Left colon (tissue), 2 donors: ENCODE results near the gene PCDHAC1. TPM values are rescaled to one million over a fixed set of nuclear protein-coding genes. Genes with fewer than 3 reads are reported as not detected.

Experiments
- ATAC-seq: fragments of 200-7000 bp; cut with Tn5 transposase; one replicate; pipeline ENCODE4 v1.9.1; 2020; ENCODE audit warnings: mild to moderate bottlenecking, moderate library complexity
- DNase-seq, 2 donors: peaks; one replicate each; pipeline ENCODE4 v3.0.0-alpha.2; 2020
- intact Hi-C, 2 donors: fragments of 100-400 bp; cut with DNase I in 1 of 2; cut with micrococcal nuclease in 1 of 2; formaldehyde crosslinking; loops; one replicate each; pipeline versions ENCODE4 v1.11.2 to v1.14.0; 2022; cut with DNase I, micrococcal nuclease
- total RNA-seq, 2 donors: library from RNA; stranded (reverse); fragmentation: NEBNext Ultra II Directional; extraction: Animal tissue kit (Norgen Biotek cat#: 25700); gene quantifications; one replicate each; pipeline ENCODE4 v1.2.1, GENCODE V29; 2021
- donor health status: DM: no; HTN: no; CAD: no.
- donor health status: DM: yes; HTN: yes; CAD: no.

PCDHAC1 gene
- total RNA-seq, 2 donors from 2014 or later = 0.15 to 0.28 TPM

GRCh38 chr5:140966293-140967225, 40.5 kb downstream of the PCDHAC1 start, which contains the start of gene PCDHAC2:
PCDHAC2 (plus strand) TSS chr5:140966476; CDS start chr5:140966767, 291 bp downstream.
- intact Hi-C loops = no loop called here
- ATAC-seq (peak; percentile 48), DNase-seq (peak in 1 of 2 donors; percentile 4)

DNA sequence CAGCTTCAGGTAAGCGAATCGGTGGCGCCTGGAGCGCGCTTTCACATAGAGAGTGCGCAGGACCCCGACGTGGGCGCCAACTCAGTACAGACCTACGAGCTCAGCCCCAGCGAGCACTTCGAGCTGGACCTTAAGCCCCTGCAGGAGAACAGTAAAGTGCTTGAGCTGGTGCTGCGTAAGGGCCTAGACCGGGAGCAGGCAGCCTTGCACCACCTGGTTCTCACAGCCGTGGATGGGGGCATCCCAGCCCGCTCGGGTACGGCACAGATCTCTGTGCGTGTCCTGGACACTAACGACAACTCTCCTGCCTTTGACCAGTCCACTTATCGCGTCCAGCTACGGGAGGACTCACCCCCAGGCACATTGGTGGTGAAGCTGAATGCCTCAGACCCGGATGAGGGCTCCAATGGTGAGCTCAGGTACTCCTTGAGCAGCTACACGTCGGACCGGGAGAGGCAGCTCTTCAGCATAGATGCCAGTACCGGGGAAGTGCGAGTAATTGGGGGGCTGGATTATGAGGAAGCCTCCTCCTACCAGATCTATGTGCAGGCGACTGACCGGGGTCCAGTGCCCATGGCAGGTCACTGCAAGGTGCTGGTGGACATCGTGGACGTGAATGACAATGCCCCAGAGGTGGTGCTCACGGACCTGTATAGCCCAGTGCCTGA, 41.3 kb downstream of the PCDHAC1 start:
- intact Hi-C loops = no loop called here
- ATAC-seq (no peak), DNase-seq (no peak)

GRCh38 chr5:140969880-140970279, 43.8 kb downstream of the PCDHAC1 start:
- intact Hi-C loops = no loop called here
- DNase-seq (no peak), ATAC-seq (no peak)

GRCh38 chr5:140973550-140973949, 47.5 kb downstream of the PCDHAC1 start:
- intact Hi-C loops = no loop called here
- no peak for DNase-seq

DNA sequence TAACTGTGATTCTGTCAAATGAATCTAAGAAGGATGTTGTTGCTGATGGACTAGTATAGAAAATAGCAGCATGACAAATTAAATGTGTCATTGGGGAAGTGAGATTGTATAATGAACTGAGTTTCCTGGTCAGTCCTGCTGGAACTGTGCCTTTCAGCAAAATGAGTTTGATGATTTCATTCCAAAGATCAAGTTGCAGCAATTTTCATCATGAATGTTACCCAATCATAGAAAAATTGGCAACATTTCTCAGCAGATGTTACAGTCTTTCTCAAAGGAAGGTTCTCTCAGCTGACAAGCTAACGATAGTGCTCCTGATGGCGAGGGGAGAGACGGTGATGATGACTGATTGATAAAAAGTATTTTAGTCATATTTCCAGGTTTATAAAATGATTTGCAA, 50.9 kb downstream of the PCDHAC1 start:
- ATAC-seq (no peak), DNase-seq (no peak)
- intact Hi-C loops = no loop called here

More at GRCh38 chr5:140973550-140973949, 47.5 kb downstream of the PCDHAC1 start:
- no peak for ATAC-seq

- ATAC-seq = no peak
- intact Hi-C loops = no loop called here
- DNase-seq = no peak
Measured at GRCh38 chr5:140978260-140978659, 52.2 kb downstream of the PCDHAC1 start.

- intact Hi-C loops = no loop called here
- no peak for DNase-seq
- no peak for ATAC-seq
Measured at GRCh38 chr5:140978983-140979382, 52.9 kb downstream of the PCDHAC1 start.

Other genes starting within 250 kb of the PCDHAC1 start
- gene HARS1, start 234.9 kb upstream of the PCDHAC1 start, total RNA-seq = 10 to 100 TPM; 48.6 to 53.7 TPM
- gene HARS2, start 234.8 kb upstream of the PCDHAC1 start, total RNA-seq = 10 to 100 TPM; 37.6 to 38.9 TPM
- gene ZMAT2, start 225.9 kb upstream of the PCDHAC1 start, total RNA-seq = 10 to 100 TPM; 41.4 to 49.9 TPM
- not detected for gene PCDHA1, start 140.2 kb upstream of the PCDHAC1 start, total RNA-seq
- not detected for gene PCDHA2, start 131.4 kb upstream of the PCDHAC1 start, total RNA-seq
- gene PCDHA3, start 125.2 kb upstream of the PCDHAC1 start, total RNA-seq = under 1 TPM; 0.06 to 0.28 TPM
- gene PCDHA4, start 119.2 kb upstream of the PCDHAC1 start, total RNA-seq = 1 to 10 TPM in 1 of 2 donors, under 1 TPM in 1; 0.39 to 1.1 TPM
- under 1 TPM; 0.06 to 0.09 TPM for gene PCDHA5, start 104.7 kb upstream of the PCDHAC1 start, total RNA-seq
- gene PCDHA6, start 98.3 kb upstream of the PCDHAC1 start, total RNA-seq = under 1 TPM; 0.22 to 0.31 TPM
- gene PCDHA7, start 92.0 kb upstream of the PCDHAC1 start, total RNA-seq = under 1 TPM; 0.17 to 0.27 TPM
- not detected for gene PCDHA8, start 85.1 kb upstream of the PCDHAC1 start, total RNA-seq
- under 1 TPM; 0.08 to 0.15 TPM for gene PCDHA9, start 77.9 kb upstream of the PCDHAC1 start, total RNA-seq
- gene PCDHA10, start 70.4 kb upstream of the PCDHAC1 start, total RNA-seq = under 1 TPM; 0.20 to 0.24 TPM
- gene PCDHA11, start 57.3 kb upstream of the PCDHAC1 start, total RNA-seq = under 1 TPM; 0.08 to 0.09 TPM
- under 1 TPM; 0.08 to 0.18 TPM for gene PCDHA12, start 51.0 kb upstream of the PCDHAC1 start, total RNA-seq
- under 1 TPM in 1 of 2 donors, not detected in 1; 0.12 TPM for gene PCDHA13, start 44.2 kb upstream of the PCDHAC1 start, total RNA-seq
- under 1 TPM; 0.47 to 0.58 TPM for gene PCDHAC2, start 40.2 kb downstream of the PCDHAC1 start, total RNA-seq
- not detected for gene PCDHB1, start 125.1 kb downstream of the PCDHAC1 start, total RNA-seq
- 1 to 10 TPM; 1.1 to 1.2 TPM for gene PCDHB2, start 168.3 kb downstream of the PCDHAC1 start, total RNA-seq
- 1 to 10 TPM in 1 of 2 donors, under 1 TPM in 1; 0.73 to 1.4 TPM for gene PCDHB3, start 174.2 kb downstream of the PCDHAC1 start, total RNA-seq
- gene PCDHB4, start 195.5 kb downstream of the PCDHAC1 start, total RNA-seq = under 1 TPM; 0.46 to 0.81 TPM
- gene PCDHB5, start 208.9 kb downstream of the PCDHAC1 start, total RNA-seq = under 1 TPM; 0.31 to 0.56 TPM
- gene PCDHB6, start 223.8 kb downstream of the PCDHAC1 start, total RNA-seq = under 1 TPM in 1 of 2 donors, not detected in 1; 0.11 TPM
- gene PCDHB7, start 246.3 kb downstream of the PCDHAC1 start, total RNA-seq = under 1 TPM; 0.12 to 0.34 TPM